HepG2 (cell line): Measurements from ENCODE around the gene DTNA.

Experiments
- CBX2 ChIP-seq, 2 experiments: fragments of 200-600 bp in 1 of 2; sonication (generic); formaldehyde crosslinking in 1 of 2; IDR thresholded peaks; 2 replicates each; pipeline versions ENCODE4 v1.7.0 to v1.8.1; 2018 to 2022; ENCODE audit warnings: low read depth in 2 of 2, low read length in 1 of 2, mild to moderate bottlenecking in 1 of 2, missing genetic modification reagents in 1 of 2
- CREM ChIP-seq, 2 experiments: sonication (generic) in 1 of 2; formaldehyde crosslinking in 1 of 2; IDR thresholded peaks; 2 replicates each; pipeline versions ENCODE4 v1.4.0 to v1.6.1; 2016 to 2020; ENCODE audit warnings: antibody characterized with exemption in 1 of 2, mild to moderate bottlenecking in 1 of 2, missing genetic modification reagents in 1 of 2
- GABPA ChIP-seq, 2 experiments: IDR thresholded peaks; 2 replicates each; pipeline ENCODE4 v1.6.1; 2011 to 2016; ENCODE audit warnings: low read depth in 2 of 2, low read length in 1 of 2, missing biosample characterization in 1 of 2, missing genetic modification characterization in 1 of 2
- ISX ChIP-seq: sonication (generic); formaldehyde crosslinking; conservative IDR thresholded peaks from 2 replicates; pipeline ENCODE4 v1.5.0; 2020; ENCODE audit warnings: missing genetic modification reagents
- PHF8 ChIP-seq: sonication (generic); formaldehyde crosslinking; IDR thresholded peaks from 2 replicates; pipeline ENCODE4 v1.5.0; 2020; ENCODE audit warnings: missing genetic modification reagents
- POLR2A ChIP-seq, 2 experiments: IDR thresholded peaks; 2 replicates each; pipeline ENCODE4 v1.6.1; 2011; ENCODE audit warnings: low read depth in 2 of 2, low read length in 2 of 2, mild to moderate bottlenecking in 1 of 2, moderate library complexity in 1 of 2; ENCODE audit not compliant: insufficient read depth in 1 of 2
- SMC3 ChIP-seq: IDR thresholded peaks from 2 replicates; pipeline ENCODE4 v1.6.1; 2011; ENCODE audit warnings: low read length, improper control_type of control experiment
- SOX6 ChIP-seq, 2 experiments: fragments of 450-650 bp in 1 of 2; sonication (generic) in 1 of 2; formaldehyde crosslinking in 1 of 2; IDR thresholded peaks; 2 replicates each; pipeline versions ENCODE4 v1.4.0 to v1.6.1; 2017 to 2020; ENCODE audit warnings: antibody characterized with exemption in 1 of 2, mild to moderate bottlenecking in 1 of 2, missing genetic modification reagents in 1 of 2
- ZFP41 ChIP-seq: sonication (generic); formaldehyde crosslinking; IDR thresholded peaks from 2 replicates; pipeline ENCODE4 v1.4.0; 2020; ENCODE audit warnings: mild to moderate bottlenecking, missing genetic modification reagents, borderline replicate concordance
- ZMAT3 ChIP-seq: sonication (generic); formaldehyde crosslinking; conservative IDR thresholded peaks from 2 replicates; pipeline ENCODE4 v1.7.0; 2021; ENCODE audit warnings: missing genetic modification reagents
- ZNF253 ChIP-seq: sonication (generic); formaldehyde crosslinking; IDR thresholded peaks from 2 replicates; pipeline ENCODE4 v1.8.0; 2022; ENCODE audit warnings: mild to moderate bottlenecking, missing genetic modification reagents, borderline replicate concordance
- ZNF629 ChIP-seq: sonication (generic); formaldehyde crosslinking; conservative IDR thresholded peaks from 2 replicates; pipeline ENCODE4 v1.5.0; 2020; ENCODE audit warnings: missing genetic modification reagents
- ZSCAN30 ChIP-seq: sonication (generic); formaldehyde crosslinking; IDR thresholded peaks from 2 replicates; pipeline ENCODE4 v1.5.0; 2020; ENCODE audit warnings: mild to moderate bottlenecking, missing genetic modification reagents
- TF ChIP-seq, protein P1 (sequence below): sonication (generic); formaldehyde crosslinking; IDR thresholded peaks from 2 replicates; pipeline ENCODE4 v1.5.0; 2020; ENCODE audit warnings: mild to moderate bottlenecking, missing genetic modification reagents, moderate library complexity

DNA sequence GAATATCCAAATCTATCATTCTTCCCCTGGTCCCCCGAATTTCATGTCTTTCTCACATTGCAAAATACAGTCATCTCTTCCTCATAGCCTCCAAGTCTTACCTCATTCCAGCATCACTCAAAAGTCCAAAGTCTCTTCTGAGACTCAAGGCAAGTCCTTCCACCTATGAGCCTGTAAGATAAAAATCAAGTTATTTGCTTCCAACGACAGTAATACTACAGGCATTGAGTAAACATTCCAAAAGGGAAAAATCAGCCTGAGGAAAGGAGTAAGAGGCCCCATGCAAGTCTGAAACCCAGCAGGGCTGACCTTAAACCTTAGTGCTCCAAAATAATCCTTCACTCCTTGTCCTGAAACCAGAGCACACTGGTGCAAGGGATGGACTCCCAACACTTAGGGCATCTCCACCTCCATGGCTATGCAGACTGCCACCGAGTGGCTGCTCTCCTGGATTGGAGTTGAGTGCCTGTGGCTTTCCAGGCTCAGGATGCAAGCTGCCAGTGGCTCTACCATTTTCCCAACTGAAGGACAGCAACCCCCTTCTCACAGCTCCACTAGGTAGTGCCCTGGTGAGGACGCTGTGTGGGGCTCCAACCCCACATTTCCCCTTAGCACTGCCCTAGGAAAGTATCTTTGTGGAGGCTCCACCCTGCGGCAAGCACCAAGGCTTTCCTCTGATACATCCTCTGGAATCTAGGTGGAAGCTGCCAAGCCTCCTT is 16.3 kb downstream of the DTNA start:
- no peak for TF ChIP-seq PHF8
- TF ChIP-seq, protein P1, sequence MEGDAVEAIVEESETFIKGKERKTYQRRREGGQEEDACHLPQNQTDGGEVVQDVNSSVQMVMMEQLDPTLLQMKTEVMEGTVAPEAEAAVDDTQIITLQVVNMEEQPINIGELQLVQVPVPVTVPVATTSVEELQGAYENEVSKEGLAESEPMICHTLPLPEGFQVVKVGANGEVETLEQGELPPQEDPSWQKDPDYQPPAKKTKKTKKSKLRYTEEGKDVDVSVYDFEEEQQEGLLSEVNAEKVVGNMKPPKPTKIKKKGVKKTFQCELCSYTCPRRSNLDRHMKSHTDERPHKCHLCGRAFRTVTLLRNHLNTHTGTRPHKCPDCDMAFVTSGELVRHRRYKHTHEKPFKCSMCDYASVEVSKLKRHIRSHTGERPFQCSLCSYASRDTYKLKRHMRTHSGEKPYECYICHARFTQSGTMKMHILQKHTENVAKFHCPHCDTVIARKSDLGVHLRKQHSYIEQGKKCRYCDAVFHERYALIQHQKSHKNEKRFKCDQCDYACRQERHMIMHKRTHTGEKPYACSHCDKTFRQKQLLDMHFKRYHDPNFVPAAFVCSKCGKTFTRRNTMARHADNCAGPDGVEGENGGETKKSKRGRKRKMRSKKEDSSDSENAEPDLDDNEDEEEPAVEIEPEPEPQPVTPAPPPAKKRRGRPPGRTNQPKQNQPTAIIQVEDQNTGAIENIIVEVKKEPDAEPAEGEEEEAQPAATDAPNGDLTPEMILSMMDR (CRISPR knock-in tag): no peak
- no peak for TF ChIP-seq ZMAT3 (CRISPR knock-in tag)
- TF ChIP-seq SOX6 (IDR thresholded peaks at IDR 0.05): no peak
- no peak for TF ChIP-seq SOX6 (CRISPR knock-in tag; IDR thresholded peaks at IDR 0.05)
- no peak for TF ChIP-seq CREM (IDR thresholded peaks at IDR 0.05)
- no peak for TF ChIP-seq CREM (CRISPR knock-in tag; IDR thresholded peaks at IDR 0.05)
- no peak for TF ChIP-seq ZNF253 (CRISPR knock-in tag)
- TF ChIP-seq ISX: no peak
- no peak for TF ChIP-seq SMC3
- no peak for TF ChIP-seq ZNF629 (CRISPR knock-in tag)
- TF ChIP-seq CBX2 (IDR thresholded peaks at IDR 0.05; ENCODE audit: low read depth, low read length): no peak
- TF ChIP-seq CBX2 (CRISPR knock-in tag; IDR thresholded peaks at IDR 0.05; ENCODE audit: low read depth): no peak
- no peak for TF ChIP-seq ZFP41
- no peak for TF ChIP-seq GABPA (IDR thresholded peaks at IDR 0.05; ENCODE audit: low read depth, low read length)
- TF ChIP-seq GABPA (CRISPR knock-in tag; IDR thresholded peaks at IDR 0.05; ENCODE audit: low read depth): no peak
- TF ChIP-seq POLR2A (IDR thresholded peaks at IDR 0.05; ENCODE audit: insufficient read depth in 1 of 2, low read depth in 2 of 2, low read length in 2 of 2): no peak
- no peak for TF ChIP-seq ZSCAN30
